H1 (cell line): ENCODE measurements around the gene CAPN10. TPM values are rescaled to one million over a fixed set of nuclear protein-coding genes. Genes with fewer than 3 reads are reported as not detected.

Source experiments
- CTCF ChIA-PET: fragments of 300-600 bp; sonication (Branson Sonifier 250); formaldehyde crosslinking; loops from one replicate; lab custom pipeline; 2021; ENCODE audit not compliant: partially characterized antibody; lab: Charles Lee
- POLR2A ChIA-PET: fragments of 300-600 bp; sonication (Branson Sonifier 250); formaldehyde crosslinking; loops from one replicate; lab custom pipeline; 2021; ENCODE audit warnings: inconsistent platforms; ENCODE audit not compliant: partially characterized antibody; lab: Charles Lee
- DNase-seq, 2 experiments: peaks; one replicate each; pipeline versions ENCODE4 v3.0.0 to v3.0.0-alpha.2; 2010 to 2022; ENCODE audit warnings: low spot score in 2 of 2, low read depth in 1 of 2, mixed read lengths in 1 of 2
- FAIRE-seq: peaks from 2 replicates; lab custom pipeline; 2011; peaks lifted over from hg19 to GRCh38; lab: Jason Lieb, UNC
- H2AFZ ChIP-seq: 2 replicates; pipeline ENCODE4 v1.8.1; 2012; ENCODE audit warnings: low read length, inconsistent platforms
- H2AK5ac ChIP-seq: 2 replicates; pipeline ENCODE4 v1.6.1; 2013; ENCODE audit warnings: low read depth, low read length
- H2BK120ac ChIP-seq: replicated peaks from 2 replicates; pipeline ENCODE3; 2013; ENCODE audit warnings: low read depth, low read length, inconsistent platforms
- H2BK12ac ChIP-seq: 2 replicates; pipeline ENCODE4 v1.6.1; 2013; ENCODE audit warnings: low read depth, low read length
- H2BK15ac ChIP-seq: 2 replicates; pipeline ENCODE4 v1.6.1; 2013; ENCODE audit warnings: low read length
- H2BK20ac ChIP-seq: 2 replicates; pipeline ENCODE4 v1.6.1; 2013; ENCODE audit warnings: low read length
- H2BK5ac ChIP-seq: 2 replicates; pipeline ENCODE4 v1.6.1; 2013; ENCODE audit warnings: low read depth, low read length
- H3K14ac ChIP-seq: 2 replicates; pipeline ENCODE4 v1.6.1; 2013; ENCODE audit warnings: inconsistent platforms; ENCODE audit not compliant: insufficient read length
- H3K18ac ChIP-seq: 2 replicates; pipeline ENCODE4 v1.6.1; 2013; ENCODE audit warnings: low read length; ENCODE audit errors: extremely low read depth
- H3K23ac ChIP-seq: 2 replicates; pipeline ENCODE4 v1.6.1; 2013; ENCODE audit warnings: inconsistent platforms; ENCODE audit not compliant: insufficient read length
- H3K23me2 ChIP-seq: 2 replicates; pipeline ENCODE4 v1.6.1; 2013; ENCODE audit warnings: low read depth, low read length
- H3K27ac ChIP-seq: 2 replicates; pipeline ENCODE4 v1.6.1; 2011; ENCODE audit warnings: low read depth, low read length, inconsistent platforms
- H3K27me3 ChIP-seq, 4 experiments: replicated peaks in 1 of 4; 1 replicate in 1 of 4; 2 replicates in 3 of 4; pipeline versions ENCODE4 v1.6.1 to v1.8.1; 2011 to 2013; ENCODE audit warnings: low read length in 3 of 4, mild to moderate bottlenecking in 3 of 4, inconsistent platforms in 2 of 4, mixed read lengths in 2 of 4, moderate library complexity in 1 of 4; ENCODE audit not compliant: control insufficient read depth in 3 of 4, insufficient read depth in 3 of 4; ENCODE audit errors: extremely low read depth in 1 of 4
- H3K36me3 ChIP-seq, 4 experiments: 2 replicates each; pipeline versions ENCODE4 v1.6.1 to v1.8.1; 2011 to 2013; ENCODE audit warnings: mild to moderate bottlenecking in 4 of 4, low read length in 3 of 4, moderate library complexity in 2 of 4, control low read depth in 1 of 4, inconsistent platforms in 1 of 4; ENCODE audit not compliant: insufficient read depth in 4 of 4, control insufficient read depth in 2 of 4
- H3K4ac ChIP-seq: replicated peaks from 2 replicates; pipeline ENCODE3; 2013; ENCODE audit warnings: low read length, low read depth, mixed read lengths, inconsistent platforms; ENCODE audit not compliant: insufficient read length
- H3K4me1 ChIP-seq, 4 experiments: replicated peaks in 1 of 4; 1 replicate in 1 of 4; 2 replicates in 3 of 4; pipeline versions ENCODE4 v1.6.1 to v1.8.1; 2011 to 2013; ENCODE audit warnings: low read length in 3 of 4, inconsistent platforms in 2 of 4, mixed read lengths in 1 of 4; ENCODE audit not compliant: insufficient read depth in 4 of 4, control insufficient read depth in 3 of 4
- H3K4me2 ChIP-seq, 2 experiments: 2 replicates each; pipeline versions ENCODE4 v1.6.1 to v1.8.1; 2011 to 2013; ENCODE audit warnings: low read depth in 2 of 2, low read length in 2 of 2, control low read depth in 1 of 2, inconsistent platforms in 1 of 2, mild to moderate bottlenecking in 1 of 2; ENCODE audit not compliant: insufficient read depth in 1 of 2
- H3K4me3 ChIP-seq, 4 experiments: fragments of 200-600, 300-600 bp in 1 of 4; sonication (generic), shearing (Covaris generic), sonication (Bioruptor Twin) in 1 of 4; 2 replicates each; pipeline versions ENCODE4 v1.5.1 to v1.8.1; 2011 to 2016; ENCODE audit warnings: low read length in 4 of 4, low read depth in 3 of 4, control low read depth in 2 of 4, inconsistent platforms in 2 of 4, mild to moderate bottlenecking in 2 of 4, mixed read lengths in 1 of 4, moderate library complexity in 1 of 4; ENCODE audit not compliant: insufficient read depth in 2 of 4; ENCODE audit errors: extremely low read depth in 1 of 4
- H3K56ac ChIP-seq: replicated peaks from 2 replicates; pipeline ENCODE3; 2013; ENCODE audit warnings: low read depth, mild to moderate bottlenecking, mixed read lengths, low read length, inconsistent platforms; ENCODE audit not compliant: insufficient read length
- H3K79me1 ChIP-seq: 2 replicates; pipeline ENCODE4 v1.6.1; 2013; ENCODE audit warnings: low read depth, low read length, control low read depth
- H3K79me2 ChIP-seq, 2 experiments: 2 replicates each; pipeline versions ENCODE4 v1.6.1 to v1.8.1; 2012 to 2013; ENCODE audit warnings: low read length in 2 of 2, mild to moderate bottlenecking in 2 of 2, inconsistent platforms in 1 of 2; ENCODE audit not compliant: insufficient read depth in 2 of 2, control insufficient read depth in 1 of 2
- H3K9ac ChIP-seq, 4 experiments: replicated peaks in 1 of 4; 1 replicate in 1 of 4; 2 replicates in 3 of 4; pipeline versions ENCODE4 v1.6.1 to v1.8.1; 2011 to 2013; ENCODE audit warnings: low read depth in 3 of 4, low read length in 3 of 4, control low read depth in 2 of 4, mild to moderate bottlenecking in 2 of 4, moderate library complexity in 2 of 4, inconsistent platforms in 1 of 4; ENCODE audit errors: extremely low read depth in 1 of 4
- H3K9me3 ChIP-seq, 2 experiments: 2 replicates each; pipeline versions ENCODE4 v1.6.1 to v1.8.1; 2012 to 2013; ENCODE audit warnings: mild to moderate bottlenecking in 2 of 2, moderate library complexity in 2 of 2, control low read depth in 1 of 2, inconsistent platforms in 1 of 2, low read depth in 1 of 2, low read length in 1 of 2, mixed read lengths in 1 of 2; ENCODE audit not compliant: insufficient read depth in 2 of 2
- H4K20me1 ChIP-seq, 2 experiments: replicated peaks in 1 of 2; 2 replicates each; pipeline versions ENCODE3 to v1.8.1; 2011 to 2013; ENCODE audit warnings: inconsistent platforms in 2 of 2, low read length in 2 of 2, mild to moderate bottlenecking in 1 of 2; ENCODE audit not compliant: insufficient read depth in 2 of 2, control insufficient read depth in 1 of 2
- H4K5ac ChIP-seq: 2 replicates; pipeline ENCODE4 v1.6.1; 2013; ENCODE audit warnings: low read length, low read depth, mixed read lengths, inconsistent platforms; ENCODE audit not compliant: insufficient read length
- H4K8ac ChIP-seq: 2 replicates; pipeline ENCODE4 v1.8.0; 2013; ENCODE audit warnings: mild to moderate bottlenecking, moderate library complexity, low read length, inconsistent platforms; ENCODE audit not compliant: insufficient read depth; ENCODE audit errors: extremely low read depth
- H4K91ac ChIP-seq: replicated peaks from 2 replicates; pipeline ENCODE3; 2013; ENCODE audit warnings: low read length, mixed read lengths, inconsistent platforms; ENCODE audit not compliant: insufficient read length
- POU5F1 ChIP-seq: IDR thresholded peaks from 2 replicates; pipeline ENCODE4 v1.6.1; 2011; ENCODE audit warnings: low read depth, mild to moderate bottlenecking, low read length, moderate library complexity
- RAD21 ChIP-seq, 2 experiments: IDR thresholded peaks in 1 of 2; conservative IDR thresholded peaks in 1 of 2; 2 replicates each; pipeline ENCODE4 v1.6.1; 2011; ENCODE audit warnings: low read depth in 2 of 2, low read length in 2 of 2, improper control_type of control experiment in 1 of 2, inconsistent platforms in 1 of 2, mild to moderate bottlenecking in 1 of 2, moderate library complexity in 1 of 2
- RNF2 ChIP-seq: fragments of 200-900, 300-1000 bp; sonication (generic); IDR thresholded peaks from 2 replicates; pipeline ENCODE4 v1.7.1; 2016; ENCODE audit warnings: borderline replicate concordance, low read depth, mild to moderate bottlenecking, antibody characterized with exemption, low read length; ENCODE audit not compliant: poor library complexity, severe bottlenecking; ENCODE audit errors: missing control alignments
- WGBS, 2 experiments: shearing (Covaris generic) in 1 of 2; methylation state at CpG; one replicate each; pipeline versions ENCODE4 v1.1.6 to v1.1.7; 2013 to 2015; ENCODE audit warnings: low lambda C conversion rate in 2 of 2, mixed read lengths in 2 of 2, inconsistent platforms in 1 of 2, low coverage in 1 of 2, missing lambda C conversion rate in 1 of 2; ENCODE audit not compliant: insufficient replicate concordance in 2 of 2, insufficient coverage in 1 of 2, insufficient read length in 1 of 2; ENCODE audit errors: extremely low coverage in 1 of 2, missing lambda C conversion rate in 1 of 2; 5-methylcytosine and 5-hydroxymethylcytosine counted together
- polyA plus RNA-seq, 7 experiments: library from polyadenylated mRNA; depleted of rRNA in 3 of 7; stranded (reverse) in 5 of 7; unstranded in 2 of 7; fragments of >200 nt in 5 of 7; fragments of 200-250 nt in 2 of 7; gene quantifications; 1 replicate in 5 of 7; 2 replicates in 1 of 7; 4 replicates in 1 of 7; pipeline versions ENCODE4 v1.2.1 to v1.2.3, GENCODE V29; 2011 to 2013; ENCODE audit warnings: missing spikeins in 2 of 7, mixed read lengths in 2 of 7
- total RNA-seq: library from RNA; stranded (reverse); fragmentation: NEBNext Ultra II Directional; extraction: Animal tissue kit (Norgen Biotek cat#: 25700); gene quantifications from 2 replicates; pipeline ENCODE4 v1.2.1, GENCODE V29; 2021

CAPN10 gene
- total and polyA plus RNA-seq, 2 of the 8 experiments (the other 6 are each of a cell fraction or from before 2014, with no cell fraction given), result 30.7 to 39.8 TPM

- Histone ChIP-seq H3K4me2 (no peak overlapping the region), H3K27me3 (peaks cover 0 to 1% (median under 1%) of the 10 kb centered on the region in 4 experiments; a peak in 2 of 7 replicates), H2AFZ (no peak overlapping the region), H3K9ac (no peak overlapping the region), H2BK12ac (no peak overlapping the region), H3K4me3 (no peak overlapping the region), H3K14ac (no peak overlapping the region), H2BK15ac (no peak overlapping the region), H3K79me2 (no peaks in the 10 kb centered on the region), H3K36me3 (no peaks in the 10 kb centered on the region), H2BK20ac (no peak overlapping the region), H4K5ac (no peak overlapping the region), H3K79me1 (peaks cover 4% of the 10 kb centered on the region; the same call in 1 of the 2 replicates), H3K56ac (no peak overlapping the region), H2BK120ac (no peak overlapping the region), H3K18ac (no peak overlapping the region), H2BK5ac (no peak overlapping the region), H2AK5ac (no peak overlapping the region), H3K23me2 (no peaks in the 10 kb centered on the region), H3K9me3 (no peaks in the 10 kb centered on the region), H3K23ac (no peak overlapping the region), H3K27ac (no peak overlapping the region), H4K8ac (no peak overlapping the region), H3K4me1 (peaks cover 0 to 8% (median 0%) of the 10 kb centered on the region in 4 experiments; a peak in 2 of 7 replicates), H4K20me1 (peaks cover 10 to 18% of the 10 kb centered on the region in 2 experiments), H3K4ac (no peak overlapping the region), H4K91ac (no peak overlapping the region)
- FAIRE-seq, result no peak
- ChIA-PET CTCF (interaction anchor here (0.8 to 2.0 kb wide), 5 partner anchors 8 to 14 kb away, joined by 3 to 8 read pairs (median 3); no protein-coding TSS in a partner anchor), POLR2A (no interaction called here)
- DNase-seq, result no peak
- 95% methylated on average over 20 of the region's 23 CpGs; no CpG with 5 or more reads in 1 of the 2 experiments for WGBS, 2 experiments
- no peak for TF ChIP-seq RAD21 (IDR thresholded peaks at IDR 0.05 in 1 of 2, conservative IDR thresholded peaks at IDR 0.05 in 1 of 2; ENCODE audit: low read depth in 2 of 2, low read length in 2 of 2)
- TF ChIP-seq RNF2, result no peak
- TF ChIP-seq POU5F1, result no peak
Measured at GRCh38 chr2:240575101-240575965, 11.2 kb upstream of the CAPN10 start.
